DND-41 (cell line): ENCODE results near the gene TBC1D10A.
A peak's percentile ranks its signal among the peaks of the same experiment; 100 is the strongest.

Source experiments
- ATAC-seq: fragments of 200-7000 bp; cut with Tn5 transposase; 3 replicates; pipeline ENCODE4 v1.9.1; 2021; ENCODE audit warnings: low read depth; ENCODE audit not compliant: insufficient read depth
- DNase-seq: peaks from one replicate; pipeline ENCODE4 v3.0.0-alpha.2; 2020
- H2AFZ ChIP-seq: 2 replicates; pipeline ENCODE4 v1.6.0; 2012; ENCODE audit warnings: low read depth, low read length
- H3K27ac ChIP-seq: 2 replicates; pipeline ENCODE4 v1.5.1; 2012; ENCODE audit warnings: low read length, inconsistent platforms
- H3K27me3 ChIP-seq: fragments of 200-600 bp; sonication (generic); 2 replicates; pipeline ENCODE4 v1.6.0; 2012; ENCODE audit warnings: low read length, mild to moderate bottlenecking, inconsistent platforms; ENCODE audit not compliant: insufficient read depth, poor library complexity
- H3K36me3 ChIP-seq: 2 replicates; pipeline ENCODE4 v1.5.1; 2012; ENCODE audit warnings: low read length, inconsistent platforms; ENCODE audit not compliant: insufficient read depth
- H3K4me1 ChIP-seq: 2 replicates; pipeline ENCODE4 v1.5.1; 2012; ENCODE audit warnings: mild to moderate bottlenecking, low read length; ENCODE audit not compliant: insufficient read depth
- H3K4me2 ChIP-seq: 2 replicates; pipeline ENCODE4 v1.6.0; 2012; ENCODE audit warnings: mild to moderate bottlenecking, moderate library complexity, low read length, inconsistent platforms; ENCODE audit not compliant: insufficient read depth
- H3K4me3 ChIP-seq, 2 experiments: fragments of 200-600 bp in 1 of 2; shearing (Covaris generic) in 1 of 2; 2 replicates each; pipeline ENCODE4 v1.5.1; 2012 to 2016; ENCODE audit warnings: inconsistent platforms in 2 of 2, low read length in 2 of 2, mild to moderate bottlenecking in 2 of 2, low read depth in 1 of 2, moderate library complexity in 1 of 2
- H3K79me2 ChIP-seq: 2 replicates; pipeline ENCODE4 v1.6.0; 2012; ENCODE audit warnings: low read length, inconsistent platforms; ENCODE audit not compliant: insufficient read depth
- H3K9ac ChIP-seq: 2 replicates; pipeline ENCODE4 v1.6.0; 2012; ENCODE audit warnings: low read depth, mild to moderate bottlenecking, inconsistent platforms, low read length, moderate library complexity
- H3K9me3 ChIP-seq: 2 replicates; pipeline ENCODE4 v1.5.1; 2012; ENCODE audit warnings: low read length, moderate library complexity, mild to moderate bottlenecking, inconsistent platforms; ENCODE audit not compliant: insufficient read depth, severe bottlenecking
- H4K20me1 ChIP-seq: 2 replicates; pipeline ENCODE4 v1.6.0; 2012; ENCODE audit warnings: low read length; ENCODE audit not compliant: insufficient read depth
- EZH2 ChIP-seq: IDR thresholded peaks from 3 replicates; pipeline ENCODE4 v1.6.1; 2012; ENCODE audit warnings: borderline replicate concordance, low read depth, mild to moderate bottlenecking, moderate library complexity, low read length, inconsistent platforms; ENCODE audit not compliant: severe bottlenecking
- TF ChIP-seq, protein P1 (sequence below): IDR thresholded peaks from 2 replicates; pipeline ENCODE4 v1.5.1; 2012; ENCODE audit warnings: borderline replicate concordance, low read length, moderate library complexity, mild to moderate bottlenecking; ENCODE audit not compliant: poor library complexity, severe bottlenecking; ENCODE audit errors: extremely low read depth

Gene TBC1D10A

DNA sequence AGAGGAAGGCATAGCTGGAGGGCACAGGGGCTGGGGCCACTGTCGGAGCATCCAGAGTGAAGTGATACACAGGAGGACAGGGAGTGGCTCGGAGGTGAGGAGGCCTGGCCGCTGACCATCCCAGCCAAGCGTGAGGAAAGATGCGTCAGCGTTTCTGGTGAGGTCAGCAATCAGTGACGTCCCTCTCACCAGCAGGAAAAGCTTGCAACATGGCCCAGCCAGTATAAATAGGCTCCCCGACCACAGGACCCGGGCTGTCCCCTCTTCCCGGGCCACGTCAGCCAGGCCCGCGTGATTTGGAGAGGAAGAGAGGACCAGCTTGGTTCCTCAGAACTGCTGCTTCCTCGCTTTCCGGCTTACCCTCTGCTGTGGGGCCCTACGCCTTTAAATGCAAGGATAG, 55.9 kb downstream of the TBC1D10A start:
- peaks cover 79% of the 10 kb centered on the region for H3K79me2 ChIP-seq
- no peak for ATAC-seq
- H4K20me1 ChIP-seq, result no peaks in the 10 kb centered on the region
- peak overlapping the region; percentile 51 for H3K27ac ChIP-seq
- H3K9me3 ChIP-seq, result no peaks in the 10 kb centered on the region
- TF ChIP-seq, protein P1, sequence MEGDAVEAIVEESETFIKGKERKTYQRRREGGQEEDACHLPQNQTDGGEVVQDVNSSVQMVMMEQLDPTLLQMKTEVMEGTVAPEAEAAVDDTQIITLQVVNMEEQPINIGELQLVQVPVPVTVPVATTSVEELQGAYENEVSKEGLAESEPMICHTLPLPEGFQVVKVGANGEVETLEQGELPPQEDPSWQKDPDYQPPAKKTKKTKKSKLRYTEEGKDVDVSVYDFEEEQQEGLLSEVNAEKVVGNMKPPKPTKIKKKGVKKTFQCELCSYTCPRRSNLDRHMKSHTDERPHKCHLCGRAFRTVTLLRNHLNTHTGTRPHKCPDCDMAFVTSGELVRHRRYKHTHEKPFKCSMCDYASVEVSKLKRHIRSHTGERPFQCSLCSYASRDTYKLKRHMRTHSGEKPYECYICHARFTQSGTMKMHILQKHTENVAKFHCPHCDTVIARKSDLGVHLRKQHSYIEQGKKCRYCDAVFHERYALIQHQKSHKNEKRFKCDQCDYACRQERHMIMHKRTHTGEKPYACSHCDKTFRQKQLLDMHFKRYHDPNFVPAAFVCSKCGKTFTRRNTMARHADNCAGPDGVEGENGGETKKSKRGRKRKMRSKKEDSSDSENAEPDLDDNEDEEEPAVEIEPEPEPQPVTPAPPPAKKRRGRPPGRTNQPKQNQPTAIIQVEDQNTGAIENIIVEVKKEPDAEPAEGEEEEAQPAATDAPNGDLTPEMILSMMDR, result no peak
- TF ChIP-seq EZH2, result no peak
- no peak overlapping the region for H3K4me3 ChIP-seq
- peaks cover 86% of the 10 kb centered on the region for H3K4me1 ChIP-seq
- no peak for DNase-seq
- H3K4me2 ChIP-seq, result no peak overlapping the region
- H3K9ac ChIP-seq, result peak overlapping the region; percentile 13; the same call in 1 of the 2 replicates
- H3K36me3 ChIP-seq, result peaks cover 50% of the 10 kb centered on the region
- H2AFZ ChIP-seq, result no peak overlapping the region
- no peaks in the 10 kb centered on the region for H3K27me3 ChIP-seq

DNA sequence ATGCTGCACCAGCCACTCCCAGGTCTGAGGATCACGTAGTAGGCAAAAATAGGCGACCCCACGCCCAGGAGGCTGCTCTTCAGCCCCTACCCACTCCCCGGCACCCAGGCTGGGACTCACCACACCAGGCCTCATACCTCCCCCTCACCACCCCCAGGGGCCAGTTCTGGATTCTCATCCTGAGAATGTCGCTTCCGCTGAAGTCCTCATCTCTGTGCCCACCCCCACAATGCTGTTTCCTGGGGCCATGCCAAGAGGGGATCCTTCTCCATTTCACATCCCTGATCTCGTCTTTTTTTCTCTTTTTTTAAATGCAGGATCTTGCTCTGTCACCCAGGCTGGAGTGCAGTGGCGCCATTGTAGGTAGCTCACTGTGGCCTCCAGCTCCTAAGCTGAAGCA, 58.4 kb downstream of the TBC1D10A start:
- Histone ChIP-seq H3K9ac (peak overlapping the region; percentile 93), H2AFZ (no peak overlapping the region), H3K79me2 (peaks cover 91% of the 10 kb centered on the region), H3K4me2 (peak overlapping the region; percentile 99), H3K36me3 (peaks cover 71% of the 10 kb centered on the region), H3K4me1 (peaks cover 86% of the 10 kb centered on the region), H3K27ac (peak overlapping the region; percentile 96), H3K9me3 (no peaks in the 10 kb centered on the region), H4K20me1 (peaks cover 24% of the 10 kb centered on the region), H3K27me3 (no peaks in the 10 kb centered on the region), H3K4me3 (peak overlapping the region in 1 of 2 experiments; percentile 85; a peak in 2 of 4 replicates)
- ATAC-seq (no peak), DNase-seq (peak; percentile 42)
- no peak for TF ChIP-seq EZH2
- TF ChIP-seq, protein P1, result no peak

DNA sequence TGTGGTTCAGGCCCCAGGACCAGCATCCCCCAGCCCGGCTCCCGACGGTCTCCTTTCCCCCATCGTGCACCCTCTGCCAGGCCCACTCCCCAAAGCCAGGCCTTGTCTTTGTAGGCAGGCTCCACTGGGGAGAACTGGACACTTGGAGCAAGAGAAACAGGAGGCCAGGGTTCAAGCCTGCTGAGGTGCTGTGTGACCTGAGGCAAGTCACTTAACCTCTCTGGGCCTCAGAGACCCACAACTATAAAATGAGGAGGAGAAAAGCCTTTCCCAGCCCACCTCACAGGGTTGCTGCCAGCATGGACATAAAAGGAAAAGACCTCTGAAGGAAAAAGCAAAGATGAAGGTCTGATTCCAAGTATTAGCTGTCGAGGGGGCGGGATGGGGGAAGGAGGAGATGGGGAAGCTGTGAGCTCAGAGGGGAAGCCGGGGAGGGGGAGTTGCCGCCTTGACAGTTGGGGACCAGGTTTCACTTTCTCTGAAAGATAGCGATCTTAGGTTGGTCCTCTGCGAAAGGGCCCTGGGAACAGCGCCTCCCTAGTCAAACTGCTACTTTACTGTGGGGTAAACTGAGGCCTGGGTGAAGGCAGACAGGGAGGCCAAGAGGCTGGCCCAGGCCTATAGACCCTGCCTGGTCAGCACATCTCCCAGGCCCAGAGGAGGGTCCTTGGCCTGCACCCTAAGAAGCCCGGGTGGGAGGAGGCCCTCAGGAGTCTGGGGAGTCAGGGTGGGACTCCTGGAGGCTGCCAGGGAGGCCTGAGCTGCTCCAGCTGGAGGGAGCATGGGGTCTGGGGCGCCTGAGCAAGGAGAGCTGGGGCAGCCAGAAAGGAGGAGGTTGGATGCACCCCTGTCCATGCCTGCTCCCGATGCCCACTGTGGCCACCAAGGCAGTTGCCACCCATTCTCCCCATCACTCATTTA, 59.1 kb downstream of the TBC1D10A start:
- Histone ChIP-seq H3K9me3 (no peaks in the 10 kb centered on the region), H3K4me1 (peaks cover 86% of the 10 kb centered on the region), H3K4me2 (peak overlapping the region; percentile 99), H3K79me2 (peaks cover 91% of the 10 kb centered on the region), H3K4me3 (peak overlapping the region; percentile 70 to 85), H3K27ac (peak overlapping the region; percentile 96), H2AFZ (no peak overlapping the region), H3K9ac (peak overlapping the region; percentile 93), H4K20me1 (peaks cover 28% of the 10 kb centered on the region), H3K27me3 (no peaks in the 10 kb centered on the region), H3K36me3 (peaks cover 77% of the 10 kb centered on the region)
- TF ChIP-seq, protein P1, result peak; percentile 61
- no peak for TF ChIP-seq EZH2
- peak; percentile 95 for DNase-seq
- peak; percentile 41 for ATAC-seq
